GM23248 (cell line): ENCODE results near the gene HRH3.

ENCODE experiments used
- EZH2 ChIP-seq: fragments of 200-600 bp; sonication (generic); IDR thresholded peaks from 2 replicates; pipeline ENCODE4 v1.6.1; 2018; ENCODE audit warnings: antibody characterized with exemption, mild to moderate bottlenecking; ENCODE audit not compliant: insufficient read depth, poor library complexity, severe bottlenecking
- EZH2phosphoT487 ChIP-seq: fragments of 200-600 bp; sonication (generic); IDR thresholded peaks from 2 replicates; pipeline ENCODE4 v1.6.1; 2018; ENCODE audit warnings: antibody characterized with exemption, moderate library complexity, mild to moderate bottlenecking, low read depth; ENCODE audit not compliant: insufficient read depth

- TF ChIP-seq EZH2phosphoT487 (no peak), EZH2 (no peak)
These were observed 24.3 kb downstream of the HRH3 start for GRCh38 chr20:62195736-62196135.
